ENCODE data around the gene XRN2.

XRN2 gene

GRCh38 chr20:21303061-21303871 is at the start of gene XRN2:
XRN2 (plus strand) TSS chr20:21303331; CDS start chr20:21303399, 68 bp downstream.
- peak; percentile 90 to 93 for DNase-seq (ENCODE audit: low read depth in 2 of 2)

- no peak for DNase-seq (ENCODE audit: low read depth in 2 of 2)
These were observed 45.9 kb upstream of the XRN2 start for GRCh38 chr20:21257192-21257591.

- no peak for DNase-seq (ENCODE audit: low read depth in 2 of 2)
These were observed 44.7 kb upstream of the XRN2 start for GRCh38 chr20:21258411-21258810.

GRCh38 chr20:21259346-21259745 is 43.8 kb upstream of the XRN2 start:
- no peak for DNase-seq (ENCODE audit: low read depth in 2 of 2)

GRCh38 chr20:21262812-21263211 is 40.3 kb upstream of the XRN2 start:
- no peak for DNase-seq (ENCODE audit: low read depth in 2 of 2)

- DNase-seq (ENCODE audit: low read depth in 2 of 2) = no peak
These were observed 37.6 kb upstream of the XRN2 start for GRCh38 chr20:21265261-21266190.

- DNase-seq (ENCODE audit: low read depth in 2 of 2) = no peak
These were observed 37.0 kb upstream of the XRN2 start for GRCh38 chr20:21266191-21266536.

- no peak for DNase-seq (ENCODE audit: low read depth in 2 of 2)
These were observed 33.4 kb upstream of the XRN2 start for GRCh38 chr20:21269772-21270171.

GRCh38 chr20:21270806-21271205 is 32.3 kb upstream of the XRN2 start:
- no peak for DNase-seq (ENCODE audit: low read depth in 2 of 2)

GRCh38 chr20:21272279-21272678 is 30.9 kb upstream of the XRN2 start:
- no peak for DNase-seq (ENCODE audit: low read depth in 2 of 2)

GRCh38 chr20:21272679-21273078 is 30.5 kb upstream of the XRN2 start:
- DNase-seq (ENCODE audit: low read depth in 2 of 2) = no peak

- no peak for DNase-seq (ENCODE audit: low read depth in 2 of 2)
These were observed 29.3 kb upstream of the XRN2 start for GRCh38 chr20:21273755-21274386.

- DNase-seq (ENCODE audit: low read depth in 2 of 2) = no peak
These were observed 24.3 kb upstream of the XRN2 start for GRCh38 chr20:21278829-21279228.

GRCh38 chr20:21279706-21280521 is 23.2 kb upstream of the XRN2 start:
- no peak for DNase-seq (ENCODE audit: low read depth in 2 of 2)

GRCh38 chr20:21280522-21281016 is 22.6 kb upstream of the XRN2 start:
- DNase-seq (ENCODE audit: low read depth in 2 of 2) = no peak

- no peak for DNase-seq (ENCODE audit: low read depth in 2 of 2)
These were observed 16.4 kb upstream of the XRN2 start for GRCh38 chr20:21286775-21287174.

GRCh38 chr20:21288587-21289370 is 14.4 kb upstream of the XRN2 start:
- no peak for DNase-seq (ENCODE audit: low read depth in 2 of 2)

GRCh38 chr20:21289651-21290050 is 13.5 kb upstream of the XRN2 start:
- no peak for DNase-seq (ENCODE audit: low read depth in 2 of 2)

GRCh38 chr20:21291026-21291425 is 12.1 kb upstream of the XRN2 start:
- DNase-seq (ENCODE audit: low read depth in 2 of 2) = no peak

- no peak for DNase-seq (ENCODE audit: low read depth in 2 of 2)
These were observed 8.4 kb upstream of the XRN2 start for GRCh38 chr20:21294755-21295154.
